Effector CD4-positive, alpha-beta T cell (primary cell): ENCODE measurements around the gene KCTD11.
"Not testable (repeated sequence)": the region's sequence is repeated elsewhere in the genome, so short reads cannot be mapped to it uniquely, and the experiment has no call there.

Experiments used
- DNase-seq: peaks from one replicate; pipeline ENCODE4 v3.0.0-alpha.2; 2020

KCTD11 gene

DNA sequence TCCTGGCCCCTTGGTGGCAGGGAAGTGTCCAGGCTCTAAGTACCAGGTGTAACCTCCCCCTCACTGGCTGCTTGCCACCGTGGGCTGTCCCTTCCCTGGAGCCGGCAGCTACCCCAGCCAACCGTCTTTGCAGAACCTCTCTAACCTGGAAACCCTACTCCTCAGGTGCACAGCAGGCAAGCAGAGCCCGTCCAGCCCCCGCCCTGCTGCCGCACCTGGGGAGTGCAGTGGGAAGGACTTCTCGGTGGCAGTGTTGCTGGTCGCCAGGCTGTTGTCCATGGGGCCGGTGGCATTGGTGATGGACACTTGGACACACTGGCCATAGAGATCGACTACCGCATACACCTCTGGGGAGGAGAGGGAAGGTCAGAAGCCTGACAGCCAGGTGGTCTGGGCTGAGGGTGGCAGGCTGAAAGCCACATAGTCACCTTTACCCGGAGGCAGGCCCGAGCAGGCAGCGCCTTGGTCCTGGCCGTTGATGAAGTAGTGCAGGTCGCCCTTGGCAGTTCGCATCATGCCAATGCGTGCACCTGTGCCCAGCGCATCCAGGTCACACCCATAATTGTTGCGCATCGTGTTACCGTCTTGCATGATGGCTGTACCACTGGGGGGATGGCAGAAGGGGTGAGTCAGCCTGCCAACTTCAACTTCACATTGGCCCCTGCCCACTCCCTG, 29.3 kb upstream of the KCTD11 start:
- DNase-seq: no peak

DNA sequence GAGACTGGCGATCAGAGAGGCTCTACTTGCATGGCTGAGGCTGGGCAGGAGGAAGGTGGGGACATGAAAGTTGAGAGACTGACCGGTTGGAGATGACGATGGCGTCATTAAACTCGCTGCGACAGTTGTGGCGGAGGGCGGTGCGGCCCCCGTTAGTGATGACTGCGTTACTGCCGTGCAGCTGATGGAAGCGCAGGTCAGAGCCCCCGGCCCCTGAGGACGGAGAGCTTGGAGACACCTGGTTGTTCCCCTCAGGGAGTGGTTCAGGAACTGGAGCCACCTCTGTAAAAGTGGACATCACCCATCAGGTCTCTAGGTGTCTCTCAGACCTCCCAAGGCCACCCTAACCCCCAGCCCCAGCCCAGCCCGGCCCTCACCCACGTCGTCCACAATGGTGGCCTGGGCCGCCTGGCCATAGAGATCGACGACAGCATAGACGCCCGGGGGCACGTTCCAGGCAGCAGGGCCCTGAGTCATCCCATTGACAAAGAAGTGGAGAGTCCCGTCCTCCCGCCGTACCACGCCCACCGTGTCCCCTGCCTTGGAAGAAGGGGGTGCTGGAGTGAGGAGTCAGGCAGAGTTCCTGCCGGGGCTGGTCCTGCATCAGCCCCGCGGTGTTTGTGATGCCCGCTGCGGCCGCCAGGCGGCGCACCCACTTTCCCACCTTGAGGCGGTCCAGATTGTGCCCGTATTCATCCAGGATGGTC, 28.1 kb upstream of the KCTD11 start:
- peak; percentile 55 for DNase-seq

DNA sequence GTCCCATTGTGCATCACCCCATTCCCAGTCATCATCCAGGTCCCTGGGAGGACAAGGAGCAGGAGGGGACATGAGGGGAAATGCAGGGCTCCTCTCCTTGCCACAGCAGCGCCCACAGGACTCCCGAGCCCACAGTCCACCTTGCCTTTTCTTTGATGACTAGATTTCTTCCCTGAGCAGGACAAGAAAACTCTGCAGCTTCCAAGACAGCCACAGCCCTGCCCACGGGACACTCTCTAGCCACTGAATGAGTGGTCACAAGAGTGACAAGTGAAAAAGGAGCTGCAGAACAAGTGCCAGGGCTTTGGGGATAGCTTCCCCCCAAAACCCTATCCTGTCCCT, 27.6 kb upstream of the KCTD11 start:
- no peak for DNase-seq

DNA sequence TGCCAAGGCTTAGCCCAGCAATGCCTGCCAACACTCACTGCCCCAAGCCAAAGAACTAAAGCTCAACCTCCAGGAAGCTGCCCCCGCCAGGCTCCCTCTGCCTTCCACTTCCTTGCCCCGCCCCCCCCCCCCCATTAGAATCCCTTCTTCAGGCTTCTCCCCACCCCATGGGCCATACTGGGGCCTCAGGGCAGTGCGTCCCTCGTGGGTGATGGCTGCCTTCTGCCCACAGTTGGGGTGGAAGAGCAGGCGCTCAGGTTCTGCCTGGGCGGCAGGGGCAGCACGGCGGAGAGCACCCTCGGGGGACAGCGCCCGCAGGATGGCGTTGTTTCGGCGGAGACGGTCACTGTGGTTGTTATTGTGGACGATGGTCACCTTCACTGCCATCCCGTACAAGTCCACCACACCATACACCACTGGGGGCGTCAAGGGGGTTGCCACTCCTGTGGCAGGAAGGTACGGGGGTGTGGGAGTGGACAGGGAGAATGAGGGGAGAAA, 26.9 kb upstream of the KCTD11 start:
- no peak for DNase-seq

DNA sequence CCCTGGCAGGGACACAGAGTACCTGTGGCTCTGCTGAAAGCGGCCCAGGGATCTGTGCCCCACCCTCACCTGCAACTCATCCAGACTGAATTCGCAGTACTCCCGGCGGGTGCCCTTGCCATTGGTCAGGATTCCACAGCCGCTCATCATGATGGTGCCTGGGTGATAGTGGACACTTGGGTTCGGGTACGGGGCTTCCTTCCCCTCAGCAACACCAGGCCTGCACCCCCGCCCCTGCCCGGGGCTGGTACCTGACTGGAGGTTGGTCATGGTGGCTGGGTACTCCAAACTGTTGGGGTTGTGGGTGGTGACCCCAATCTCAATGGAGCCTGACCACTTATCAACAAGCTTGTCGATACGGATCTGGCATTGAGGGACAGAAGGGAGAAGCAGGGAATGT, 25.8 kb upstream of the KCTD11 start:
- DNase-seq: no peak

DNA sequence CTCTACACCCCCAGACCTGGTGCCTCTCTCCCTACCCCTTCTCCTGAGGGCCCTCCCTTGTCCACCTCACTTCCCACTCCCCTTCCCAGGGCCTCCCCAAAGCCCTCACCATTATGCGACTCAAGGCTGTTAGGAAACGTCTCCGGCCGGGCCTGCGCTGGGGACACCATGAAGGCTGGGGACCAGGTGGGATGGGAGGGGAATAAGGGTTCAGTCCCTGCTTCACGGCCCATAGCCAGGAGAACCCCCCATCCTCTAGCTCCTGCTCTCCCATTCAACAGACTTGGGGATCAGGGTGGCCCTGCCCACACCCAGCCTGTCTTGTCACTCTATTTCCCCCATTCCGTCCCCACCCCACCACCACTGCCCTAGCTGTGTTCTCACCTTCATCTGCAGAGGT, 24.9 kb upstream of the KCTD11 start:
- no peak for DNase-seq

DNA sequence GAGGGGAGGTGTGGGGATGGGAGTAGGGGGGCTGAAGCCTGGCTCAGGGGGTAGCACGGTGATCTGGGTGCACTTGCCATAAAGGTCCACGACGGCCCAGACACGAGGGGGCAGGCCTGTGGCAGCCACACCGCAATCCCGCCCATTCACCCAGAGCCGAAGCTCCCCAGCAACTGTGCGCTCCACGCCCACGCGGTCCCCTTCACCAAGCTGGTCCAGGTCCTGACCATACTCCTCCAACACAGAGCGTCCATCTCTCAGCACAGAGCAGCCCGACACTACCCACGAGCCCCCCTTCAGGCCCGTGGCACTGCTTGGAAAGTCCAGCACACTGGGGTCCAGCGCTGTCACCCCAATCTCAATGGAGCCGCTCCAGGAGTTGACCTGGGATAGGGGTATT, 24.5 kb upstream of the KCTD11 start:
- no peak for DNase-seq

DNA sequence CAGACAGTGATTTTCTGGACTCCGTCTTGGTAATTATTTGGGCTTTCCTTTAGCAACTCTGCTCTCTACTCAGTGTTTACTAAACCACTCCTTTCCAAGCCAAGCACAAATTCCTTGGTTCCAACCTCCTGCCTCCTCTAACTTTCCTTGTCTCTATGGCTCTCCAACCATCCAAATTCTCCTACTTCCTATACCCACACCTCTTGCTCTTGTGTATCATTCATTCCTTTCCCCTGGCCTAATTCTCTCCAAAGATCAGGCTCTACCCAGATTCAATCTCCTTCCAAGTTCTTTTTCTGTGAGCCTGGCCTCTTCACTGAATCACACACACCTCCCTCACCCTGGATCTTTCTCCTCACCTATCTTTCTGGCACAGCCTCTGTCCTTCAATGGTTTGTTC, 24.0 kb upstream of the KCTD11 start:
- no peak for DNase-seq

DNA sequence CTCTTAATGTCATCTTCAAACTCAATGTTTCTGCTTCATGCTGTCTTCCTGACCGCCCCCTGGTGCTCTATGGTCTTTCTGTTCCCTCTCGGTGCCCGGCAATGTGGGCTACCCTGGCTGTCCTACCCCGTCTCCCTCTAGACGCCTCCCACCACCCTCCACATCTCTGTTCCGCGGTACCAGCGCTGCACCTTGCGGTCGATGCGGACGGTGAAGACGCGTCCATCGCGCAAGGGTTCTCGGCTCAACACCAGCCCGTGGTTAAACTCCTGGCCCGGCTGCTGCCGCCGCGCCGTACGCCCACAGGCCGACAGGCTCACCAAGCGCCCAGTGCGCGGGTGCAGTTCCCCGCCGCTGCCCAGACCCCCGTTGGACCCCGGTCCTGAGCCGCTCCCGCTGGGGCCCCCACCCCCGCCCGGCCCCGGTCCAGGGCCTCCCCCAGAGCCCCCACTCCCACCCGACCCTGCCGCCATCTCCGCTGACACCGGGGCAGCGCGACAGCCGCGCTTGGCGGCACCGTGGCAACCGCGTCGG, 23.1 kb upstream of the KCTD11 start, which contains the start of gene NEURL4:
NEURL4 (minus strand) TSS at position 496 of the 534 bp plus-strand sequence; CDS start at position 473, 23 bp downstream.
- peak; percentile 20 for DNase-seq

DNA sequence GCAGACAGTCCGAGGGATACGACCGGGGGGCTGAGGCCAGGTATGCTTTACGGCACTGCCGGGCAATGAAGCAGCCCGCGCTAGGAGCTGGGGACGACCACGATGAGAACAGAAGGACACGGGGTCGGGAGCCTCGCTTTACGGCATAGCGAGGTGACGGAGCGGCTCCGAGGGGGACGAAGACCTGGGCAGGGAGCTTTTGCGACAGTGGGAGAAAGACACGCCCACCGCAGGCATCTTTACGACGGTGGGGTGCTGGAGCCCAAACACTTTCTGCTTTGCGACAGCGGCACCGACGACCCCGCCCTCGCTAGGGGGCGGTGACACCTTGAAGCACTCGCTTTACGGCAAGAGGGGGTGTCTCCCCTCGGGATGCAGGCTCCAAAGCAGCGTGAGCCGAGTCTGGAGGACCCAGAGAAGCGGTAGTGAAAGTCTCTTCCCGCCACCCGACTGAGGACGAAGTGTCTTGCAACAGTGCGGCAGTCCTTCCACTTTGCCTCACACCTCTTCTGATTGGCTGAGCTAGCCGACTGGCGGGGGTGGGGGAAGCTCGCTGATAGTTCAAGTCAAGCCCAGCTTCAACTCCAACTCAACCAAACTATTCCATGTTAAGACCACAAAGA, 22.5 kb upstream of the KCTD11 start:
- peak; percentile 95 for DNase-seq

DNA sequence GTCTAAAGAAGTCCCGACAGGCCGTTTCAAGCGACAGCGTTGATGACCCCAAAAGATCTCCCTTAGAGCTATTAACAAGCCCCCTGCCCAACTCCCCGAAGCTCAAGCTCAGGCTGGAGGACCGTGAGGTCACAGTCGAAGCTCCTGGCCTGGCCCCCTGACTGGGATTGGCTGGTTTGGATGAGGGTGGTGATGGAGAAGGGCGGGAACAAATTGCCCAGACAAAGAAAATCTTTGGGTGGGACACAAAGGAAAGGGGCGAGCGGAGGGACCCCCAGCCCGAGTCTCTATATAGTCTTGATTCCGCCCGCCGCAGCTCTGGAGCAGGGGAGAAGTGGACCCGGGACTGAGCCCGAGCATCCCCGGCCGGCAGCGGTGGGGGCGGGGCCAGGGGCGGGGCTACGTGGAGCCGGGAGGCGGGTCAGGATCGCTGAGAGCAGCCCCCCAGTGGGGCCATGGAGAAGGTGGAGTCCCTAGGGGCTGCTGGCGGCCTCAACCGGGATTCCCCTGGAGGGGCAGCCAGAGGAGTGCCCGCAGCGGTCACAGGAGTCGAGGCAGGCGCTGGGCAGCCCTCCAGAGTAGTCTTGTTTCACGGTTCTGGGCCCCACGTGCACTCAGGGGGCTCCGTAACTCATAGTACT, 21.8 kb upstream of the KCTD11 start:
- peak; percentile 71 for DNase-seq

DNA sequence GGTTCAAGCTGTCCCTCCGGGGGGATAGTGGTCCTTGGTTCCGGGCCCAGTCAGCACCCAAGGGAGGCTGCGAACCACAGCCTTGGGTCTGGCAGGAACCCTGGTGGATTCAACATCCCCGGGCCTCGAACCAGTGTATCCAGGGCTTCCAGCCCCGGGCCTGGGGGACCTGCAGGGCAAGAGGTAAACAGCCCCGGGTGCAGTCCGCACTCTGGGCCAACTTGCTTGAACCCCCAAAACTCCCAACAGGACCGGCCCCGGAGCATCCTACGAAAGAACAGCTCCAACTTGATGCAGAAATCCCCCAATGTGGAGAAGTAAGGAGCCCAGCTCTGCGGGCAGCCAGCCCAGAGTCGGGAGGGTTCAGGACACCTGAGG, 21.3 kb upstream of the KCTD11 start:
- no peak for DNase-seq

DNA sequence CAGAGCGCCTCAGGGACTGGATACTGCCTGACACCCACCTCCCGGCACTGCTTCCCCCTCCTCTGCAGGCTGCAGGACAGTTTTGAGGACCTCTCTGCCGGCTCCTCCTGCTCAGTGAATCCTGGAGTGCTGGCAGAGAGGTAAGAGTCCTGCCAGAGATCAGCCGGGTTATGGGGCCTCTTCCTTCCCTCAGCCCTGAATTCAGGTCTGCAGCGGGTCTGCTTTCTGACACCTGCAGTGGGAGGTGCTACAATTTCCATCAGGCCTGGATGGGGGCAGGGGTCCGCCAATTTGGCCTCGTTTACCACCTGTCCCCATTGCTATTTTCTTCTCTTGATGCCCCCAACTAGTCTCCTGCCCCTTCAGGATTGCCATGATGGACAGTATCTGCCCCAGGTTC, 19.9 kb upstream of the KCTD11 start:
- DNase-seq: no peak

DNA sequence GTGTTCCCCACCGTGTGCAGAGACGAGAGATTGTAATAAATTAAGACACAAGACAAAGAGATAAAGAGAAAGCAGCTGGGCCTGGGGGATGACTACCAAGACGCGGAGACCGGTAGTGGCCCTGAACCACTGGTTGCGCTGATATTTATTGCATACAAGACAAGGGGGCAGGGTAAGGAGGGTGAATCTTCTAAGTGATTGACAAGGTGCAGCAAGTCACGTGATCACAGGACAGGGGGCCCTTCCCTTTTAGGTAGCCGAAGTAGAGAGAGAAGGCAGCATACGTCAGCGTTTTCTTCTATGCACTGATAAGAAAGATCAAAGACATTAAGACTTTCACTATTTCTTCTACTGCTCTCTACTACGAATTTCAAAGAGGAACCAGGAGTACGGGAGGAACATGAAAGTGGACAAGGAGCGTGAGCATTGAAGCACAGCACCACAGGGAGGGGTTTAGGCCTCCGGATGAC, 19.3 kb upstream of the KCTD11 start:
- peak; percentile 52 for DNase-seq

DNA sequence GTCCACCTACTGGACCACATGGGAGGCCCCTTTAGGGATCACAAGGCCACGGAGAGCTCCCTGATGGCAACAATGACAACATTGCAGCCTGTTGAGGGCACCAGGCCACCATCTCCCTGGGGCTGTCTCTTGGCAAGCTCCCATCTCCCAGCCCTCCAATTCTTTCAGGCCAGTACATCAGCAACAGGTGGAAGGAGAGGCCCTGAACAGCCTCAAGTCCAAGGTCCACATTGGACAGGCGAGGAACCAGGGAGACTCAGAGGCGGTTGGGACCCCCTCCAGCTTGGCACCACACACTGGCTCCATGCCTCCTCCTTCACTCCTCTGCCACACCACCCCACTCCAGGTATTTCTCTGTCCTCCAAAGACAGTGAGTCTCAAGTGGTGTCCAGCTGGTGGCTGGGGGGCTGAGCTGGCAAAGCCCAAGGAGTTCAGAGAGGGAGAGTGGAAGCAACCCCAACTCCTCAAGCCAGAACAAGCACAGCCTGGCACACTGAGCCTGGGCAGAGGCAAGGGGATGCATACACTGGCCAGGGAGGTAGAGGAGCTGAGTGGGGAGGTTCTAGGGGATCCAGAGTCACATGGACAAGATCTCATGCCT, 16.9 kb upstream of the KCTD11 start:
- DNase-seq: no peak

DNA sequence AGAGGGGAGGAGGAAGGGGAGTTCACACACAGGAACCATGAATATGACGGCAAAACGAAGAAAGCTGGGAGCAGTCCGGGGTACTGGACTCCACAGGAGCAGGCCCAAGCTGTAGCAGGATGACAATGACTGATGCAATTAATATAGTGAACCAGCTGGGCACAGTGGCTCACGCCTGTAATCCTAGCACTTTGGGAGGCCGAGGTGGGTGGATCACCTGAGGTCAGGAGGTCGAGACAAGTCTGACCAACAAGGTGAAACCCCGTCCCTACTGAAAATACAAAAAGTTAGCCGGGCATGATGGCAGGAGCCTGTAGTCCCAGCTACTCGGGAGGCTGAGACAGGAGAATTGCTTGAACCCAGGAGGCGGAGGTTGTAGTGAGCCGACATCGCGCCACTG, 16.2 kb upstream of the KCTD11 start:
- DNase-seq: not testable (repeated sequence)

DNA sequence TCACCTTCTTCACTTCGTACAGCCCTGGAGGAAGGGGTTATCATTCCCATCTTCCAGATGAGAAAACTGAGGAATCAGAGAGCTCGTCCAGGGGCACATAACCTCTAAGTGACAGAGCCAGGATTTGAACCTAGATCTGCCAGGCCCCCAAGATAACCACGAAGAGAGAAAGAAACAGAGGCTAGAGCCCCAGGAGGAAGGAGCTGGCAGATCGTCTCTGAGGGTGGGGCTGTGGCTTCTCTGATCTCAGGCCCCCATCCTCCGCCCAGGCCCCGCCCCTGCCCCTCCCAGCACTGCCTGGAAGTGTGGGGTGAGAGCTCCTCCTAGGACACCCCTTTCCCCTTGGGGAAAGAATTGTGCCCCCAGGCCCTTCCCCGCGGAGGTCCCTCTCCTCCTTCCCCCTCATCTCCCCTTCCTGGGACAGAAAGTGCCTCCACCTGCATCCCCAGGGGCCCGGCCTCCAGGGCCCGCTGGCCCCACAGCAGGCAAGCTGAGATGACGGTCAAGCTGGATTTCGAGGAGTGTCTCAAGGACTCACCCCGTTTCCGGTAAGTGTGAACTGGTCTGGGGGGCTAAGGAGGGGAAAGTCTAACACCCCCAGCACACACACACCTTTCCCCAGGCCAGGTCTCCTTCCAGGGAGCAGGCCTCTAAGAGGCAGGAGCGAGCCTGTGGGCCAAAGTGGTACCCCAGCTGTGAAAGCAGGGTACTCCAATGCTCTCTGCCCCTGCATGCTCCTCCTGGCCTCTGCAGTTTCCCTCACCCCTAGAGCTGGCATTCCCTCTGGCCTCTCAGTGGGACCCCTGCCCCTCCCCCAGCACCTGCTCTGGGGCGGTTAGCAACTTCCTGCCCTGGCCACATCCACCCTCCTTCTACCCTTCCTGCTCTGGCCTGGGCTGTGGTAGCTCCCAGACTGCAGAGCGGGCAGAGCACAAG, 15.5 kb upstream of the KCTD11 start, which contains the start of gene ACAP1:
ACAP1 (plus strand) TSS at position 290 of the 936 bp plus-strand sequence; CDS start at position 496, 206 bp downstream.
- DNase-seq: peak; percentile 77

DNA sequence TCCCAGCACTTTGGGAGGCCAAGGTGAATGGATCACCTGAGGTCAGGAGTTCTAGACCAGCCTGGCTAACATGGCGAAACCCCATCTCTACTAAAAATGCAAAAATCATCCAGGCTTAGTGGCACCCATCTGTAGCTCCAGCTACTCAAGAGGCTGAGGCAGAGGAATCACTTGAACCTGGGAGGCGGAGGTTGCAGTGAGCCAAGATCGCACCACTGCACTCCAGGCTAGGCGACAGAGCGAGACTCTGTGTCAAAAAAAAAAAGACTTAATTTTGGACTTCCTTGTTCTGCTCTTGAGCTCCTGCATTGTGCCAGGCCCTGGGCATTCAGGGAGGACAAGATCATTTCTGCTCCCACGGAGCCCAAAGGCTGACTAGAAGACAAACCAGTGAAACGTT, 14.4 kb upstream of the KCTD11 start:
- not testable (repeated sequence) for DNase-seq

DNA sequence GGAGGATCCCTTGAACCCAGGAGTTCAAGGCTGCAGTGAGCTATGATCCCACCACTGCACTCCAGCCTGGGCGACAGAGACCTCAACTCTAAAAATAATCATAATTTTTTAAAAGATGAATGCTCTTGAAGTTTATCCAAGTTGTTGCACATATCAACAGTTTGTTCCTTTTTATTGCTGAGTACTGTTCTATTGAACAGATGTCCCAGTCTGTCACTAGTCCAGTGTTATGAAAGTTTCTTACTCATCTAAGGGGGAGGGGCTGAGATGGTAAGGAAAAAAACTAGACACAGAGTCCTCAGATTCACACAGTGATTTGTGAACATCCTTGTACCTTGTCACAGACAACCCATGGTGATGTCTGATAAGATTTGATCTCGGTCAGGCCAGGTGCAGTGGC, 11.8 kb upstream of the KCTD11 start:
- no peak for DNase-seq

DNA sequence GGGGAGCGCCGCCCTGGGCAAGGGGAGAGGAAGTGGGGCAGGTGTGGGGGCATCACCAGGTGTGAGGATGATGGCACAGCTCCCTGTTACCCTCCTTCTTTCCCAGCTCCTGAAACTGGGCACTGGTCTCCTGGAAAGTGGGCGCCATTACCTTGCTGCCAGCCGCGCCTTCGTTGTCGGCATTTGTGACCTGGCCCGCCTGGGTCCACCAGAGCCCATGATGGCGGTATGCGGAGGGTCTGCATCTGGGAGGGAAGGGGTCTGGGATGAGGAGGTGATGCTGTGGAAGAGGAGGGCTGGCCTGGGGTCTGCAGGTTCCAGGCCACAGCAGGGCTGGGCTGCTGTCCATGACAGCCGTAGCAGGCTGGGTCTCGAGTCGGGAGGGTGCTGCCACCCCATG, 10.1 kb upstream of the KCTD11 start:
- DNase-seq: no peak

DNA sequence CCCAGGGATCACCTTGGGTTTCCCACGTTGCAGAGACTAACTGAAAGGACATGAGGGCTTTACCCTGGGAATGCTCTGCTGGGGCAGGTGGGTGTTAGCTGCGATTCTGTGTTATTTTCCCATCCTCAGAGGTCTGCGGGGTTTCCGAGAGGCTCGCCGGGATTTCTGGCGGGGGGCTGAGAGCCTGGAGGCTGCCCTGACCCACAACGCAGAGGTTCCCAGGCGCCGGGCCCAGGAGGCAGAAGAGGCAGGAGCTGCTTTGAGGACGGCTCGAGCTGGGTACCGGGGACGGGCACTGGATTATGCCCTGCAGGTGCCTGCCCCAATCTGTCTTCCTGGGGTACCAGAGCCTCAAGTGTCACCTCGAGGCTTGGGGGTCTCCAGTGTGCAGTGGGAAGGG, 8.7 kb upstream of the KCTD11 start:
- DNase-seq: no peak
